Mucosa of rectum (tissue), 2 donors: Measurements from ENCODE around the gene ACBD3.

Experiments used
- H3K27ac ChIP-seq, 2 donors: one replicate each; pipeline ENCODE4 v1.7.0; 2013; ENCODE audit warnings: inconsistent platforms in 2 of 2, low read depth in 2 of 2, low read length in 2 of 2
- H3K27me3 ChIP-seq, 2 donors: one replicate each; pipeline ENCODE4 v1.7.0; 2013; ENCODE audit warnings: low read length in 2 of 2; ENCODE audit not compliant: control insufficient read depth in 2 of 2, insufficient read depth in 2 of 2
- H3K36me3 ChIP-seq, 2 donors: one replicate each; pipeline ENCODE4 v1.7.0; 2013; ENCODE audit warnings: low read length in 2 of 2; ENCODE audit not compliant: control insufficient read depth in 2 of 2, insufficient read depth in 2 of 2
- H3K4me1 ChIP-seq, 2 donors: one replicate each; pipeline ENCODE4 v1.7.0; 2013; ENCODE audit warnings: low read length in 2 of 2, mild to moderate bottlenecking in 1 of 2; ENCODE audit not compliant: control insufficient read depth in 2 of 2, insufficient read depth in 2 of 2
- H3K4me3 ChIP-seq, 2 donors: one replicate each; pipeline ENCODE4 v1.7.0; 2013; ENCODE audit warnings: low read length in 2 of 2
- H3K9ac ChIP-seq, 2 donors: one replicate each; pipeline ENCODE4 v1.7.0; 2013; ENCODE audit warnings: low read length in 2 of 2, low read depth in 1 of 2, mild to moderate bottlenecking in 1 of 2
- H3K9me3 ChIP-seq, 2 donors: one replicate each; pipeline ENCODE4 v1.7.0; 2013; ENCODE audit warnings: low read length in 2 of 2; ENCODE audit not compliant: control insufficient read depth in 2 of 2
- donor health status: healthy.
- donor health status: Normal muscosa, but diverticular disease.

Gene ACBD3

GRCh38 chr1:226172589-226172988 is 14.0 kb downstream of the ACBD3 start:
- Histone ChIP-seq H3K4me1 (no peaks in the 10 kb centered on the region), H3K9ac (no peak overlapping the region), H3K27me3 (no peaks in the 10 kb centered on the region)

GRCh38 chr1:226166341-226166740 is 20.2 kb downstream of the ACBD3 start:
- Histone ChIP-seq H3K9me3 (no peaks in the 10 kb centered on the region), H3K4me3 (no peak overlapping the region), H3K9ac (no peak overlapping the region), H3K4me1 (no peaks in the 10 kb centered on the region), H3K36me3 (peaks cover 23 to 40% of the 10 kb centered on the region in 2 donors), H3K27ac (no peak overlapping the region), H3K27me3 (no peaks in the 10 kb centered on the region)

More at GRCh38 chr1:226172589-226172988, 14.0 kb downstream of the ACBD3 start:
- Histone ChIP-seq H3K9me3 (no peaks in the 10 kb centered on the region), H3K4me3 (no peak overlapping the region), H3K27ac (no peak overlapping the region), H3K36me3 (peaks cover 0 to 9% of the 10 kb centered on the region in 2 donors)

- Histone ChIP-seq H3K4me3 (no peak overlapping the region), H3K9ac (no peak overlapping the region), H3K4me1 (no peaks in the 10 kb centered on the region), H3K36me3 (peaks cover 39 to 53% of the 10 kb centered on the region in 2 donors), H3K9me3 (no peaks in the 10 kb centered on the region), H3K27me3 (no peaks in the 10 kb centered on the region), H3K27ac (no peak overlapping the region)
Measured at GRCh38 chr1:226164154-226164553, 22.4 kb downstream of the ACBD3 start.

GRCh38 chr1:226162898-226163297 is 23.6 kb downstream of the ACBD3 start:
- H3K9ac ChIP-seq = no peak overlapping the region
- no peaks in the 10 kb centered on the region for H3K27me3 ChIP-seq
- H3K4me3 ChIP-seq = no peak overlapping the region
- H3K4me1 ChIP-seq = no peaks in the 10 kb centered on the region
- H3K27ac ChIP-seq = no peak overlapping the region
- H3K36me3 ChIP-seq = peaks cover 52 to 65% of the 10 kb centered on the region in 2 donors
- no peaks in the 10 kb centered on the region for H3K9me3 ChIP-seq

- no peak overlapping the region for H3K9ac ChIP-seq
Measured at GRCh38 chr1:226158983-226159382, 27.6 kb downstream of the ACBD3 start.

GRCh38 chr1:226158457-226158856 is 28.1 kb downstream of the ACBD3 start:
- Histone ChIP-seq H3K9ac (no peak overlapping the region), H3K9me3 (no peaks in the 10 kb centered on the region), H3K4me3 (no peak overlapping the region), H3K4me1 (no peaks in the 10 kb centered on the region), H3K36me3 (peaks cover 59 to 61% of the 10 kb centered on the region in 2 donors), H3K27ac (no peak overlapping the region), H3K27me3 (no peaks in the 10 kb centered on the region)

More at GRCh38 chr1:226158983-226159382, 27.6 kb downstream of the ACBD3 start:
- no peaks in the 10 kb centered on the region for H3K4me1 ChIP-seq
- no peak overlapping the region for H3K27ac ChIP-seq
- peaks cover 54 to 59% of the 10 kb centered on the region in 2 donors for H3K36me3 ChIP-seq
- H3K4me3 ChIP-seq = no peak overlapping the region
- H3K9me3 ChIP-seq = no peaks in the 10 kb centered on the region
- H3K27me3 ChIP-seq = no peaks in the 10 kb centered on the region

GRCh38 chr1:226157761-226158316 is 28.7 kb downstream of the ACBD3 start:
- no peak overlapping the region for H3K9ac ChIP-seq
- no peak overlapping the region for H3K27ac ChIP-seq
- H3K4me1 ChIP-seq = no peaks in the 10 kb centered on the region
- peaks cover 62 to 65% of the 10 kb centered on the region in 2 donors for H3K36me3 ChIP-seq
- no peaks in the 10 kb centered on the region for H3K9me3 ChIP-seq
- H3K27me3 ChIP-seq = no peaks in the 10 kb centered on the region
- no peak overlapping the region for H3K4me3 ChIP-seq

- Histone ChIP-seq H3K4me1 (no peaks in the 10 kb centered on the region), H3K4me3 (no peak overlapping the region), H3K27ac (no peak overlapping the region), H3K36me3 (peaks cover 58 to 63% of the 10 kb centered on the region in 2 donors), H3K27me3 (no peaks in the 10 kb centered on the region), H3K9me3 (no peaks in the 10 kb centered on the region), H3K9ac (no peak overlapping the region)
Measured at GRCh38 chr1:226154593-226154992, 31.9 kb downstream of the ACBD3 start.

GRCh38 chr1:226149806-226150205 is 36.7 kb downstream of the ACBD3 start:
- H3K36me3 ChIP-seq = peaks cover 60 to 65% of the 10 kb centered on the region in 2 donors
- H3K27me3 ChIP-seq = no peaks in the 10 kb centered on the region
- no peaks in the 10 kb centered on the region for H3K4me1 ChIP-seq
- H3K9me3 ChIP-seq = no peaks in the 10 kb centered on the region
- no peak overlapping the region for H3K4me3 ChIP-seq
- H3K27ac ChIP-seq = no peak overlapping the region
- no peak overlapping the region for H3K9ac ChIP-seq

GRCh38 chr1:226148121-226148648 is 38.4 kb downstream of the ACBD3 start:
- Histone ChIP-seq H3K4me3 (no peak overlapping the region), H3K9ac (no peak overlapping the region), H3K36me3 (peaks cover 52 to 58% of the 10 kb centered on the region in 2 donors), H3K27ac (no peak overlapping the region), H3K4me1 (no peaks in the 10 kb centered on the region), H3K27me3 (no peaks in the 10 kb centered on the region), H3K9me3 (no peaks in the 10 kb centered on the region)
